IgD-negative memory B cell (primary cell): Measurements from ENCODE around the gene SLC22A12. TPM values are rescaled to one million over a fixed set of nuclear protein-coding genes. Genes with fewer than 3 reads are reported as not detected.
"Not testable (repeated sequence)": the region's sequence is repeated elsewhere in the genome, so short reads cannot be mapped to it uniquely, and the experiment has no call there.

Experiments
- H3K27ac Mint-ChIP-seq, 3 donors: one replicate each; pipeline ENCODE4 v1.8.0; 2020 to 2022; ENCODE audit warnings: mild to moderate bottlenecking in 3 of 3, mixed read lengths in 3 of 3, moderate library complexity in 1 of 3
- H3K27me3 Mint-ChIP-seq: one replicate; pipeline ENCODE4 v1.8.0; 2021; ENCODE audit warnings: mixed read lengths
- H3K36me3 Mint-ChIP-seq: one replicate; pipeline ENCODE4 v1.8.0; 2020; ENCODE audit warnings: mild to moderate bottlenecking, mixed read lengths
- H3K4me1 Mint-ChIP-seq, 3 donors: one replicate each; pipeline ENCODE4 v1.8.0; 2020 to 2022; ENCODE audit warnings: mixed read lengths in 3 of 3, mild to moderate bottlenecking in 1 of 3
- H3K4me3 Mint-ChIP-seq, 4 donors: one replicate each; pipeline ENCODE4 v1.8.0; 2020 to 2022; ENCODE audit warnings: mild to moderate bottlenecking in 4 of 4, mixed read lengths in 4 of 4, moderate library complexity in 3 of 4
- H3K9me3 Mint-ChIP-seq, 3 donors: one replicate each; pipeline ENCODE4 v1.8.0; 2020 to 2021; ENCODE audit warnings: mixed read lengths in 3 of 3, mild to moderate bottlenecking in 1 of 3
- polyA plus RNA-seq: library from polyadenylated mRNA; unstranded; fragments of 300-500 nt; fragmentation: Illumina TruSeq; gene quantifications from one replicate; pipeline ENCODE4 v1.2.3, GENCODE V29; 2021

SLC22A12 gene
- polyA plus RNA-seq, 1 donor from 2014 or later, result not detected

GRCh38 chr11:64559351-64560138 is 31.5 kb upstream of the SLC22A12 start:
- Mint-ChIP-seq H3K27ac (no peak overlapping the region), H3K9me3 (no peaks in the 10 kb centered on the region), H3K27me3 (peaks cover 13% of the 10 kb centered on the region), H3K4me3 (no peak overlapping the region), H3K36me3 (peaks cover 2% of the 10 kb centered on the region), H3K4me1 (peaks cover 0 to 5% (median 0%) of the 10 kb centered on the region in 3 donors)

- Mint-ChIP-seq H3K36me3 (peaks cover 2% of the 10 kb centered on the region), H3K27ac (no peak overlapping the region), H3K4me1 (peaks cover 0 to 5% (median 0%) of the 10 kb centered on the region in 3 donors), H3K9me3 (no peaks in the 10 kb centered on the region), H3K4me3 (no peak overlapping the region), H3K27me3 (peaks cover 13% of the 10 kb centered on the region)
These were observed 30.8 kb upstream of the SLC22A12 start for GRCh38 chr11:64560139-64560771.

DNA sequence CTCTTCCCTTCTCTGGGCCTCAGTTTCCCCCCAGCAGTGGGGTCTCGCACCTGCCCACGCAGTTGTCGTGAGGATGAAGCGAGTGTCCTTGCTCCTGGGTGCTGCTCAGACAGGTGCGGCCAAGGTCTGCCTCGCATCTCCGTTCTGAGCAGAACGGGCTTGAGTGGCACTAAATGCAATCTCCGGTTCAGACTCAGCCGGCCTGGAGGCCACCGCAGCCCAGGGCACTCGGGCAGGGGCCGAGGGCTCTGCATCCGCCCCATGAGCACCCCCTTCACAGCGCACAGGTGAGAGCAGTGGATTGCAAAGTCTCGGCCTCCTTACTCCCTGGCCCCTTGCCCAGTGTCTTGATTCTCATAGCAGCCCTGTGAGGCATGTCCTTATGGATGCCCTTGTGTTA is 30.1 kb upstream of the SLC22A12 start:
- Mint-ChIP-seq H3K4me3 (no peak overlapping the region), H3K27me3 (peaks cover 10% of the 10 kb centered on the region), H3K36me3 (peaks cover 2% of the 10 kb centered on the region), H3K9me3 (no peaks in the 10 kb centered on the region), H3K4me1 (peaks cover 0 to 2% (median 0%) of the 10 kb centered on the region in 3 donors), H3K27ac (no peak overlapping the region)

DNA sequence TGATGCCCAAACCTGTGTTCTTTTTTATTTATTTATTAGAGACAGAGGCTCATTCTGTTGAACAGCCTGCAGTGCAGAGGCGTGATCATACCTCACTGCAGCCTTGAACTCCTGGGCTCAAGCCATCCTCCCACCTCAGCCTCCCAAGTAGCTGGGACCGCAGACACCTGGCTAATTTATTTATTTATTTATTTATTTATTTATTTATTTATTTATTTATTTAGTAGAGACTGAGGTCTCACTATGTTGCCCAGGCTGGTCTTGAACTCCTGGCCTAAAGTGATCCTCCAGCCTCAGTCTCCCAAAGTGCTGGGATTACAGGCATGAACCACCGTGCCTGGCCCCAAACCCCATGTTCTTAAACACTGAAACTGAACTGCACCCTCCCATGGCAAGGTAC is 29.6 kb upstream of the SLC22A12 start:
- H3K36me3 Mint-ChIP-seq, H3K4me3 Mint-ChIP-seq, H3K4me1 Mint-ChIP-seq, H3K9me3 Mint-ChIP-seq, H3K27ac Mint-ChIP-seq: not testable (repeated sequence)
- peaks cover 10% of the 10 kb centered on the region for H3K27me3 Mint-ChIP-seq

GRCh38 chr11:64561984-64562722 is 28.9 kb upstream of the SLC22A12 start:
- Mint-ChIP-seq H3K27me3 (peaks cover 10% of the 10 kb centered on the region), H3K9me3 (no peaks in the 10 kb centered on the region), H3K36me3 (peaks cover 2% of the 10 kb centered on the region), H3K4me1 (peaks cover 0 to 4% (median 3%) of the 10 kb centered on the region in 3 donors), H3K27ac (no peak overlapping the region), H3K4me3 (no peak overlapping the region)

DNA sequence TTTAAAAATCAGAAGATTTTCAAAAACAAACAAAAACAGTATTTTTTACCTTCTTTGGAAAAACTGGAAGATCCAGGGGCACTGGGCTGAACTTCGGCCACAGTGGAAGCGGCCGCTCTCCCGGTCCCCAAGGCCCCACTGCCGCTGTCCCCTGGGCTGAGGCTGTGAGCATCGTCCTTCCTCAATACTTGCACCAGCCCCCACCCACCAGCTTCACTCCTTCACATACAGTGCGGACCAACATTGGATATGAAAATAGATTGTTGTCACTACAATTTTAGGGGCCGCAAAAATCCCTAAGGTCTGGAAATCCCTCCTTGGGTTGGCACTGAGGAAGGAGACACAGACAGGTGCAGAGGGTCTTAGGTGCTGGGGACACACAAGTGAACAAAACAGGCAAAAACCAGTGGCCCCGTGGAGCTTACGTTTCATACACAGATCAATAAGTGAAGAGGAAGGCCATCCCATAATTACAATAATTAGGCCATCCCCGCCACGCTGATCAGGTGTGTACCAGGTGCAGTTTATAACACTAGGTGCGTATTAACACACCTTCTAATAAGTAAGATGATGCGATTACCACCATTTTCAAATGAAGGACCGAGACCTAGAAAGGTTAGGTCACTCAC is 28.2 kb upstream of the SLC22A12 start:
- Mint-ChIP-seq H3K27me3 (peaks cover 10% of the 10 kb centered on the region), H3K9me3 (no peaks in the 10 kb centered on the region), H3K4me3 (peak overlapping the region in 1 of 4 donors; percentile 30), H3K4me1 (peaks cover 0 to 4% (median 3%) of the 10 kb centered on the region in 3 donors), H3K36me3 (no peaks in the 10 kb centered on the region), H3K27ac (no peak overlapping the region)

DNA sequence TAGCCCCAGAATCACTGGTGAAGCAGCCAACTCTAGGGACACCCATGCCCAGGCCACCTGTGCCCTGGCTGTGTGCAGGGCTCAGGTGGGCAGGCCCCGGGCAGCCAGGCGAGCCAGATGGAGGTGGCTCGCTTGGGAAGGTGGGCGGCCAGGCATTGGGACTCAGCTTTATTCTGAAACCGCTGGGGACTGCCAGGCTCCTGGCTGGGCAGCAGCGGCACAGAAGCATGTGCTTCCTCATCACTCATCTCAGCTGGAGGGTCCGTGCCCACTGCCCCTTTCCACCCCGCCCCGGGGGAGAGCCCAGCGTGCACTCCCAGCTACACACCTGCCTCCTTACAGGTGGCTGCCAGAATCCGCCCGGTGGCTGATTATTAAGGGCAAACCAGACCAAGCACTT is 27.1 kb upstream of the SLC22A12 start:
- H3K4me3 Mint-ChIP-seq, result no peak overlapping the region
- no peak overlapping the region for H3K27ac Mint-ChIP-seq
- H3K27me3 Mint-ChIP-seq, result peaks cover 3% of the 10 kb centered on the region
- H3K36me3 Mint-ChIP-seq, result no peaks in the 10 kb centered on the region
- H3K9me3 Mint-ChIP-seq, result no peaks in the 10 kb centered on the region
- H3K4me1 Mint-ChIP-seq, result peaks cover 0 to 4% (median 3%) of the 10 kb centered on the region in 3 donors

DNA sequence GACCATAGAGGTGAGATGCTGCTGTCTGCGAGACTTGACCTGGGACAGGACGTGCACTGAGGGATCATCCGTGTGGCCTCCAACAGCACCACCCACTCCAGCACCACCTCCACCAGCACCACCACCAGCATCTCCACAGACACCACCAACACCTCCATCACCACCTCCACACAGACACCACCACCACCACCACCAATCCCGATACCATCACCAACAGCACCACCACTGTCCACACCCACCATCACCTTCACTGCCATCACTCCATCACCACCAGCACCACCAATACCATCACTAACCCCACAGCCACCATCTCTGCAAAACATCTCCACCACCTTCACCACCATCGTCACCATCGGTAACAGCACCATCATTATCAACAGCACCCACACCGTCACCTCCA is 26.6 kb upstream of the SLC22A12 start:
- H3K9me3 Mint-ChIP-seq, result no peaks in the 10 kb centered on the region
- no peak overlapping the region for H3K27ac Mint-ChIP-seq
- H3K4me1 Mint-ChIP-seq, result peaks cover 0 to 4% (median 3%) of the 10 kb centered on the region in 3 donors
- no peaks in the 10 kb centered on the region for H3K36me3 Mint-ChIP-seq
- H3K4me3 Mint-ChIP-seq, result no peak overlapping the region
- peaks cover 3% of the 10 kb centered on the region for H3K27me3 Mint-ChIP-seq

DNA sequence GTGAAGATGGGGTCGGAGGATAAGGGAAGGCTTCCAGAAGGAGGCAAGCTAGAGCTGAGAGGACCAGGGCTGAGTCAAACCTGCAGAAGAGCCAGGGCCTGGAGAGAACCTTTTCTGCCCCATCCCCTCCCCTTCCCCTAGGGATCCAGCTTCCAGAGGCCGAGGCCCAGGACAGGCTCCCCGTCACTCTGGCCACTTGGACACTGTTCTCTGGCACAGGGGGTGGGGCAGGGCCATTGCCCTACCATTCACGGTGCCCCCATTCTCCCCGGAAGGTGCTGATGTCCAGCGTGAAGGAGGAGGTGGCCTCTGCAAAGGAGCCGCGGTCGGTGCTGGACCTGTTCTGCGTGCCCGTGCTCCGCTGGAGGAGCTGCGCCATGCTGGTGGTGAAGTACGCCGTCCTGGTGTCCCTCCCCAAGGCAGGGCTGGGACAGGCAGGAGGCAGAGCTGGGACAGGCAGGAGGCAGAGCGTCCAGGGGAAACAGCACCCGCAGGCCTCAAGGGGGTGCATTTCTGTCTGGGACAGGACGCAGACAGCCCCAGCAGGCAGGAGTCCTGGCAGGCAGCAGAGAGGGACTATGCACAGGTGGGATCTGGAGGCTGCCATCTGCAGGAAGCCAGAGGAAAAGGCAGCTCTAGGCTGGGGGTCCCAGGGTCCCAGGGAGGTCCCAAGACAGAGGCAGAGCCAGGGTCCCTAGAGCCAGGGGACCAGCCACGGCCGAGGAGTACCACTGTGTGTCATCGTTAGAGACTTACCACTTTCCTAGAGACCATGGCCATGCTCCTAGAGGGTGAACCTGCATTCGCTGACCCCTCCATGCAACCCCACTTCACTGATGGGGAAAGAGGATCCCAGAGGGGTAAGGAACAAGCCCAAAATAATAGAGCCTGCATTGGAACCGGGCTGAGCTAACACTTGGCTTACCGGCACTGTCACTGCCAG is 25.8 kb upstream of the SLC22A12 start:
- Mint-ChIP-seq H3K4me3 (peak overlapping the region in 1 of 4 donors; percentile 41), H3K27ac (no peak overlapping the region), H3K36me3 (no peaks in the 10 kb centered on the region), H3K9me3 (no peaks in the 10 kb centered on the region), H3K4me1 (peaks cover 0 to 4% (median 3%) of the 10 kb centered on the region in 3 donors), H3K27me3 (peaks cover 3% of the 10 kb centered on the region)

GRCh38 chr11:64566042-64566914 is 24.7 kb upstream of the SLC22A12 start:
- H3K27ac Mint-ChIP-seq, result peak overlapping the region in 1 of 3 donors; percentile 69
- H3K36me3 Mint-ChIP-seq, result no peaks in the 10 kb centered on the region
- no peak overlapping the region for H3K4me3 Mint-ChIP-seq
- peaks cover 0 to 4% (median 3%) of the 10 kb centered on the region in 3 donors for H3K4me1 Mint-ChIP-seq
- H3K27me3 Mint-ChIP-seq, result no peaks in the 10 kb centered on the region
- H3K9me3 Mint-ChIP-seq, result no peaks in the 10 kb centered on the region

GRCh38 chr11:64566915-64567891 is 23.8 kb upstream of the SLC22A12 start:
- H3K4me1 Mint-ChIP-seq, result peaks cover 0 to 4% (median 3%) of the 10 kb centered on the region in 3 donors
- no peaks in the 10 kb centered on the region for H3K27me3 Mint-ChIP-seq
- no peak overlapping the region for H3K4me3 Mint-ChIP-seq
- H3K27ac Mint-ChIP-seq, result peak overlapping the region in 1 of 3 donors; percentile 69
- H3K36me3 Mint-ChIP-seq, result no peaks in the 10 kb centered on the region
- no peaks in the 10 kb centered on the region for H3K9me3 Mint-ChIP-seq

DNA sequence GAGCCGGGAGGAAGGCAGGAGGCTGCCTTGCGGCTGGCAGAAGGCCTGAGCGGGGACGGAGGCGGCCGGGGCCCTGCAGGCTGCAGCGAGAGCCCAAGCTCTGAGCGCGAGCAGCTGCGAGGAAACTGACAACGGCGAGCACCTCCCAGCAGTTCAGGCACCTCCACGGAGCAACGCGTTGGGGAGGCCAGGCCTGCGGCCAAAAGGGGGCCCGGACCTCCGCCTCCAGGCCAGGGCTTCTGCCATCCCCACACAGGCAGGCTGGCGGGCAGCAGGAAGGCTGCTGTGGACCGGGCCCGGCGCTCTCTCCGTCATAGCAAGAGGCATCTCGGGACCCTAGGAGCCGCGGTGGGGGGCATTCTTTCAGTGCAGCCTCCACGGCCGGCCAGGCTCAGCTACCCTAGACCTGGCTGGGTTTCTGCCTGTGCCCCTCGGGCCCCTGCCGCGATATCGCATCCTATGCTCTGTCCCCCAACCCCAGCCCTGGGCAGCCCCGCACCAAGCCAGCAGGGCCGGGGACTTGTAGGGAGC is 22.9 kb upstream of the SLC22A12 start:
- no peak overlapping the region for H3K4me3 Mint-ChIP-seq
- no peaks in the 10 kb centered on the region for H3K9me3 Mint-ChIP-seq
- no peak overlapping the region for H3K27ac Mint-ChIP-seq
- peaks cover 6% of the 10 kb centered on the region for H3K27me3 Mint-ChIP-seq
- no peaks in the 10 kb centered on the region for H3K36me3 Mint-ChIP-seq
- peaks cover 0 to 4% (median 3%) of the 10 kb centered on the region in 3 donors for H3K4me1 Mint-ChIP-seq
